IMR-90 (cell line): ENCODE data around the gene HOXB1. TPM values are rescaled to one million over a fixed set of nuclear protein-coding genes. Genes with fewer than 3 reads are reported as not detected.

Experiments used
- ATAC-seq: fragments of 200-7000 bp; cut with Tn5 transposase; 2 replicates; pipeline ENCODE4 v1.9.1; 2020; ENCODE audit warnings: low read depth, mild to moderate bottlenecking, moderate library complexity
- BruUV-seq: library from RNA; stranded (reverse); fragments of 400-500 nt; replicated peaks from 2 replicates; lab custom pipeline; 2021; lab: Mats Ljungman, UMichigan
- CTCF ChIA-PET: fragments of 300-600 bp; formaldehyde crosslinking; extraction: SDS; loops from one replicate; lab custom pipeline; 2021; ENCODE audit warnings: antibody characterized with exemption; lab: Yijun Ruan, JAX
- POLR2A ChIA-PET: fragments of 300-600 bp; sonication (Branson Sonifier 250); formaldehyde crosslinking; loops from one replicate; lab custom pipeline; 2022; ENCODE audit warnings: antibody characterized with exemption; ENCODE audit not compliant: unreplicated experiment; lab: Charles Lee
- DNase-seq: peaks from one replicate; pipeline ENCODE4 v3.0.0; 2013
- H2AFZ ChIP-seq: replicated peaks from 2 replicates; pipeline ENCODE3; 2013; ENCODE audit warnings: low read length, mild to moderate bottlenecking; ENCODE audit not compliant: poor library complexity
- H2AK5ac ChIP-seq: 2 replicates; pipeline ENCODE4 v1.6.1; 2013; ENCODE audit warnings: low read depth, low read length, inconsistent platforms
- H2AK9ac ChIP-seq: replicated peaks from 2 replicates; pipeline ENCODE3; 2013; ENCODE audit warnings: mild to moderate bottlenecking, low read depth, low read length, moderate library complexity; ENCODE audit not compliant: poor library complexity
- H2BK120ac ChIP-seq: 2 replicates; pipeline ENCODE4 v1.6.1; 2013; ENCODE audit warnings: low read depth, low read length, inconsistent platforms
- H2BK15ac ChIP-seq: 3 replicates; pipeline ENCODE4 v1.6.1; 2013; ENCODE audit warnings: low read depth, low read length, inconsistent platforms
- H2BK20ac ChIP-seq: 2 replicates; pipeline ENCODE4 v1.6.1; 2013; ENCODE audit warnings: low read depth, mild to moderate bottlenecking, inconsistent platforms, low read length, moderate library complexity
- H2BK5ac ChIP-seq: 2 replicates; pipeline ENCODE4 v1.6.1; 2013; ENCODE audit warnings: mild to moderate bottlenecking, low read depth, low read length, inconsistent platforms; ENCODE audit not compliant: poor library complexity, severe bottlenecking
- H3K14ac ChIP-seq: replicated peaks from 2 replicates; pipeline ENCODE4 v1.6.1; 2013; ENCODE audit warnings: low read depth, low read length, inconsistent platforms
- H3K18ac ChIP-seq: 2 replicates; pipeline ENCODE4 v1.6.1; 2013; ENCODE audit warnings: low read depth, low read length, control low read depth
- H3K23ac ChIP-seq: 2 replicates; pipeline ENCODE4 v1.6.1; 2013; ENCODE audit warnings: low read depth, low read length, inconsistent platforms
- H3K27ac ChIP-seq: 2 replicates; pipeline ENCODE4 v1.5.1; 2013; ENCODE audit warnings: mild to moderate bottlenecking, control low read depth, low read length; ENCODE audit not compliant: insufficient read depth
- H3K27me3 ChIP-seq: 2 replicates; pipeline ENCODE4 v1.6.1; 2013; ENCODE audit warnings: low read length; ENCODE audit not compliant: control insufficient read depth, insufficient read depth
- H3K36me3 ChIP-seq: 2 replicates; pipeline ENCODE4 v1.6.1; 2013; ENCODE audit warnings: low read length, mixed read lengths; ENCODE audit not compliant: control insufficient read depth, insufficient read depth
- H3K4ac ChIP-seq: 2 replicates; pipeline ENCODE4 v1.6.1; 2013; ENCODE audit warnings: low read depth, low read length, inconsistent platforms
- H3K4me1 ChIP-seq: 2 replicates; pipeline ENCODE4 v1.6.1; 2013; ENCODE audit warnings: low read length, mixed read lengths; ENCODE audit not compliant: control insufficient read depth, insufficient read depth
- H3K4me2 ChIP-seq: 2 replicates; pipeline ENCODE4 v1.6.1; 2013; ENCODE audit warnings: low read depth, mild to moderate bottlenecking, control low read depth, low read length, moderate library complexity
- H3K4me3 ChIP-seq: 2 replicates; pipeline ENCODE4 v1.5.1; 2013; ENCODE audit warnings: low read depth, mild to moderate bottlenecking, control low read depth, low read length, moderate library complexity; ENCODE audit not compliant: insufficient read depth
- H3K56ac ChIP-seq: 2 replicates; pipeline ENCODE4 v1.6.1; 2013; ENCODE audit warnings: low read length, inconsistent platforms; ENCODE audit not compliant: insufficient read depth; ENCODE audit errors: extremely low read depth
- H3K79me1 ChIP-seq, 2 experiments: 2 replicates each; pipeline ENCODE4 v1.6.1; 2013; ENCODE audit warnings: low read length in 2 of 2, inconsistent platforms in 1 of 2, low read depth in 1 of 2
- H3K9ac ChIP-seq: 2 replicates; pipeline ENCODE4 v1.6.1; 2013; ENCODE audit warnings: low read depth, low read length, control low read depth
- H3K9me1 ChIP-seq: 2 replicates; pipeline ENCODE4 v1.6.1; 2013; ENCODE audit warnings: low read length, inconsistent platforms; ENCODE audit not compliant: insufficient read depth
- H3K9me3 ChIP-seq: 2 replicates; pipeline ENCODE4 v1.6.1; 2013; ENCODE audit warnings: low read length; ENCODE audit not compliant: control insufficient read depth, insufficient read depth
- H4K20me1 ChIP-seq: 2 replicates; pipeline ENCODE4 v1.6.1; 2013; ENCODE audit warnings: low read length, inconsistent platforms; ENCODE audit not compliant: insufficient read depth
- H4K5ac ChIP-seq: 2 replicates; pipeline ENCODE4 v1.6.1; 2013; ENCODE audit warnings: mild to moderate bottlenecking, low read depth, low read length, control low read depth
- H4K8ac ChIP-seq, 2 experiments: 2 replicates each; pipeline ENCODE4 v1.6.1; 2013; ENCODE audit warnings: low read depth in 2 of 2, low read length in 2 of 2, control low read depth in 1 of 2, inconsistent platforms in 1 of 2
- H4K91ac ChIP-seq: 2 replicates; pipeline ENCODE4 v1.6.1; 2013; ENCODE audit warnings: low read depth, low read length, inconsistent platforms; ENCODE audit not compliant: insufficient read depth
- BHLHE40 ChIP-seq: fragments of 150-350 bp; IDR thresholded peaks from 2 replicates; pipeline ENCODE4 v1.6.1; 2016; ENCODE audit warnings: mild to moderate bottlenecking, low read depth, low read length
- CEBPB ChIP-seq: IDR thresholded peaks from 2 replicates; pipeline ENCODE4 v1.6.1; 2012; ENCODE audit warnings: low read depth, low read length, improper control_type of control experiment
- CHD1 ChIP-seq: IDR thresholded peaks from 2 replicates; pipeline ENCODE4 v1.6.1; 2012; ENCODE audit warnings: low read depth, low read length, improper control_type of control experiment
- ELK1 ChIP-seq: fragments of 150-350 bp; IDR thresholded peaks from 2 replicates; pipeline ENCODE4 v1.6.1; 2016; ENCODE audit warnings: low read depth, mild to moderate bottlenecking, low read length, moderate library complexity, borderline replicate concordance
- FOS ChIP-seq: fragments of 150-350 bp; IDR thresholded peaks from 2 replicates; pipeline ENCODE4 v1.6.1; 2016; ENCODE audit warnings: low read depth, low read length
- MAFK ChIP-seq: IDR thresholded peaks from 2 replicates; pipeline ENCODE4 v1.6.1; 2012; ENCODE audit warnings: low read depth, low read length, improper control_type of control experiment
- MAZ ChIP-seq: IDR thresholded peaks from 2 replicates; pipeline ENCODE4 v1.6.1; 2012; ENCODE audit warnings: low read depth, mild to moderate bottlenecking, low read length, improper control_type of control experiment, moderate library complexity, borderline replicate concordance
- MXI1 ChIP-seq: IDR thresholded peaks from 2 replicates; pipeline ENCODE4 v1.6.1; 2012; ENCODE audit warnings: low read depth, mild to moderate bottlenecking, low read length, moderate library complexity, borderline replicate concordance
- NFE2L2 ChIP-seq: fragments of 150-350 bp; IDR thresholded peaks from 2 replicates; pipeline ENCODE4 v1.6.1; 2016; ENCODE audit warnings: low read depth, mild to moderate bottlenecking, low read length
- POLR2A ChIP-seq: IDR thresholded peaks from 2 replicates; pipeline ENCODE4 v1.6.1; 2012; ENCODE audit warnings: mild to moderate bottlenecking, low read depth, low read length
- RAD21 ChIP-seq: IDR thresholded peaks from 2 replicates; pipeline ENCODE4 v1.6.1; 2012; ENCODE audit warnings: low read length, improper control_type of control experiment
- RFX5 ChIP-seq: IDR thresholded peaks from 2 replicates; pipeline ENCODE4 v1.8.0; 2012; ENCODE audit warnings: low read depth, mild to moderate bottlenecking, low read length, moderate library complexity
- SMC3 ChIP-seq: fragments of 150-350 bp; IDR thresholded peaks from 2 replicates; pipeline ENCODE4 v1.6.1; 2016; ENCODE audit warnings: low read depth, mild to moderate bottlenecking, antibody characterized with exemption, low read length, moderate library complexity
- WGBS, 2 experiments: methylation state at CpG; one replicate each; pipeline versions ENCODE4 v1.1.5 to v1.1.7; 2013; ENCODE audit warnings: missing lambda C conversion rate in 2 of 2; ENCODE audit not compliant: insufficient read length in 1 of 2; ENCODE audit errors: extremely low coverage in 2 of 2; 5-methylcytosine and 5-hydroxymethylcytosine counted together
- dilution Hi-C: fragments of 300-500 bp; cut with HindIII; formaldehyde crosslinking; loops from one replicate; pipeline ENCODE4 v1.14.3; 2018; ENCODE audit warnings: low sequenced_read_pairs; ENCODE audit not compliant: unreplicated experiment
- in situ Hi-C: fragments of 300-500 bp; cut with MboI; formaldehyde crosslinking; loops from 3 replicates; pipeline ENCODE4 v1.14.3; 2019; ENCODE audit warnings: low sequenced_read_pairs, inconsistent platforms, mixed read lengths
- intact Hi-C: fragments of 100-400 bp; cut with micrococcal nuclease; formaldehyde crosslinking; loops from 2 replicates; pipeline ENCODE4 v1.10.0; 2022
- polyA plus RNA-seq, 3 experiments: library from polyadenylated mRNA; depleted of rRNA; stranded (reverse); fragments of >200 nt; gene quantifications; 2 replicates each; pipeline ENCODE4 v1.2.3, GENCODE V29; 2012; ENCODE audit warnings: low replicate concordance in 1 of 3
- total RNA-seq: library from RNA; depleted of rRNA; stranded (reverse); fragments of >200 nt; gene quantifications from 2 replicates; pipeline ENCODE4 v1.2.3, GENCODE V29; 2012
- TF ChIP-seq, protein P1 (sequence below): fragments of 150-350 bp; IDR thresholded peaks from 2 replicates; pipeline ENCODE4 v1.6.1; 2017; ENCODE audit warnings: mild to moderate bottlenecking, antibody characterized with exemption, low read length, low read depth
- TF ChIP-seq, protein P2 (sequence below): conservative IDR thresholded peaks from 2 replicates; pipeline ENCODE4 v1.5.1; 2012; ENCODE audit warnings: mild to moderate bottlenecking, low read depth, low read length, improper control_type of control experiment

Gene HOXB1
- total and polyA plus RNA-seq, 2 of the 4 experiments (the other 2 are of a cell fraction): not detected

DNA sequence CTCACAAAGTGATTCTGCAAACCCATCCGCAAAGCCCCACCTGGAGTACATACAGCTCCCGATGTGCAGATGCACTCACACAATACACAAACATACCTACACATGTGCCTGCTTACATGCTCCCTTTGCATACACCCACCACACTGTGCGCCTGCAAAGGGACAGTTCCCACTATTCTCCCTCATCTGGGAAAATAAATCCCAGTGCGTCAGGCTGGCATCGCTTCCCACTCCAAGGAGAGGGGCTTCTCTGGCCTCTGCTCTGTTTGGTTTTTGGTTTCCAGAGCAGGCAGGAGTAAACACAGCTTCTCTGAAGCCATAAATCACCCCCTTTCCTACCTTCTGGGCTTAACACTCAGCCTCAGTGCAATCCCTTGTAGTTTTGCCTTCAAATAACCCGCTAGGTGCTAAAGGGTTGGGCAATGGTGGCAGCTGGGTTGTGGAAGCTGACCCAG lies 32.6 kb upstream of the HOXB1 start:
- dilution Hi-C loops: no loop called here
- peak overlapping the region; percentile 38 to 73; a peak in 2 of 4 replicates for H4K8ac ChIP-seq
- POLR2A ChIA-PET: interaction anchor here (0.5 to 0.9 kb wide), 4 partner anchors 13 to 437 kb away, joined by 3 to 9 read pairs (median 3); no protein-coding TSS in a partner anchor
- H2AK9ac ChIP-seq: peak overlapping the region; percentile 88
- H2AFZ ChIP-seq: no peak overlapping the region
- BruUV-seq: no TSS peak
- peak overlapping the region; percentile 93 for H3K27ac ChIP-seq
- H3K36me3 ChIP-seq: peaks cover 39% of the 10 kb centered on the region; the same call in 1 of the 2 replicates
- peak overlapping the region; percentile 96 for H3K23ac ChIP-seq
- H4K91ac ChIP-seq: peak overlapping the region; percentile 42
- peak overlapping the region; percentile 80 for H2BK5ac ChIP-seq
- H2BK20ac ChIP-seq: peak overlapping the region; percentile 3; the same call in 1 of the 2 replicates
- H3K9me3 ChIP-seq: no peaks in the 10 kb centered on the region
- H3K4me2 ChIP-seq: peak overlapping the region; percentile 88
- peak overlapping the region; percentile 91 for H3K4ac ChIP-seq
- H3K4me3 ChIP-seq: peak overlapping the region; percentile 46
- peak overlapping the region; percentile 78 for H3K9ac ChIP-seq
- H3K9me1 ChIP-seq: peaks cover 23% of the 10 kb centered on the region
- TF ChIP-seq ELK1 (no peak), MAZ (no peak), BHLHE40 (no peak), RFX5 (no peak), FOS (no peak), MXI1 (peak; percentile 29; the same call in 1 of the 2 replicates), MAFK (no peak), POLR2A (no peak), RAD21 (no peak), SMC3 (no peak), CHD1 (no peak), CEBPB (peak; percentile 43; the same call in 1 of the 2 replicates), NFE2L2 (no peak)
- TF ChIP-seq, protein P1, sequence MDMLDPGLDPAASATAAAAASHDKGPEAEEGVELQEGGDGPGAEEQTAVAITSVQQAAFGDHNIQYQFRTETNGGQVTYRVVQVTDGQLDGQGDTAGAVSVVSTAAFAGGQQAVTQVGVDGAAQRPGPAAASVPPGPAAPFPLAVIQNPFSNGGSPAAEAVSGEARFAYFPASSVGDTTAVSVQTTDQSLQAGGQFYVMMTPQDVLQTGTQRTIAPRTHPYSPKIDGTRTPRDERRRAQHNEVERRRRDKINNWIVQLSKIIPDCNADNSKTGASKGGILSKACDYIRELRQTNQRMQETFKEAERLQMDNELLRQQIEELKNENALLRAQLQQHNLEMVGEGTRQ: no peak
- TF ChIP-seq, protein P2, sequence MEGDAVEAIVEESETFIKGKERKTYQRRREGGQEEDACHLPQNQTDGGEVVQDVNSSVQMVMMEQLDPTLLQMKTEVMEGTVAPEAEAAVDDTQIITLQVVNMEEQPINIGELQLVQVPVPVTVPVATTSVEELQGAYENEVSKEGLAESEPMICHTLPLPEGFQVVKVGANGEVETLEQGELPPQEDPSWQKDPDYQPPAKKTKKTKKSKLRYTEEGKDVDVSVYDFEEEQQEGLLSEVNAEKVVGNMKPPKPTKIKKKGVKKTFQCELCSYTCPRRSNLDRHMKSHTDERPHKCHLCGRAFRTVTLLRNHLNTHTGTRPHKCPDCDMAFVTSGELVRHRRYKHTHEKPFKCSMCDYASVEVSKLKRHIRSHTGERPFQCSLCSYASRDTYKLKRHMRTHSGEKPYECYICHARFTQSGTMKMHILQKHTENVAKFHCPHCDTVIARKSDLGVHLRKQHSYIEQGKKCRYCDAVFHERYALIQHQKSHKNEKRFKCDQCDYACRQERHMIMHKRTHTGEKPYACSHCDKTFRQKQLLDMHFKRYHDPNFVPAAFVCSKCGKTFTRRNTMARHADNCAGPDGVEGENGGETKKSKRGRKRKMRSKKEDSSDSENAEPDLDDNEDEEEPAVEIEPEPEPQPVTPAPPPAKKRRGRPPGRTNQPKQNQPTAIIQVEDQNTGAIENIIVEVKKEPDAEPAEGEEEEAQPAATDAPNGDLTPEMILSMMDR: no peak
- H4K5ac ChIP-seq: peak overlapping the region; percentile 86
- DNase-seq (peak; percentile 72), ATAC-seq (no peak)
- H3K56ac ChIP-seq: peak overlapping the region; percentile 67; the same call in 1 of the 2 replicates
- H3K79me1 ChIP-seq: peaks cover 0 to 24% of the 10 kb centered on the region in 2 experiments; a peak in 2 of 4 replicates
- peak overlapping the region; percentile 91 for H3K14ac ChIP-seq
- H3K18ac ChIP-seq: peak overlapping the region; percentile 81
- H3K27me3 ChIP-seq: no peaks in the 10 kb centered on the region
- H2BK120ac ChIP-seq: peak overlapping the region; percentile 29
- intact Hi-C loops: no loop called here
- WGBS, 2 experiments: 18% methylated on average over 3 of the region's 6 CpGs; no CpG with 5 or more reads in 1 of the 2 experiments
- in situ Hi-C loops: no loop called here
- peaks cover 80% of the 10 kb centered on the region for H3K4me1 ChIP-seq
- H4K20me1 ChIP-seq: peaks cover 32% of the 10 kb centered on the region
- peak overlapping the region; percentile 46; the same call in 1 of the 2 replicates for H2AK5ac ChIP-seq
- CTCF ChIA-PET: interaction anchor here (0.6 to 1.4 kb wide), 2 partner anchors 70 to 677 kb away, joined by 3 to 6 read pairs; no protein-coding TSS in a partner anchor
- H2BK15ac ChIP-seq: peak overlapping the region; percentile 6; the same call in 1 of the 3 replicates
